ENCODE results near the gene PROKR1. TPM values are rescaled to one million over a fixed set of nuclear protein-coding genes. Genes with fewer than 3 reads are reported as not detected.

The PROKR1 gene
- 0.03 TPM in 1 of 5 replicates, not detected in the others for total RNA-seq (2022; extraction: Qiagen RNA extraction; ENCODE audit: low read depth)

GRCh38 chr2:68643011-68643873 lies at the start of gene PROKR1:
Gene PROKR1, plus strand, starts transcription at chr2:68643579. Its CDS starts 2,243 bp downstream, at chr2:68645822.

Other genes starting within 250 kb of the PROKR1 start
- gene FBXO48, start 176.3 kb upstream of the PROKR1 start, total RNA-seq (2022; extraction: Qiagen RNA extraction; ENCODE audit: low read depth), result 0.54 to 0.76 TPM (median 0.61 TPM) in 5 replicates
- gene APLF, start 176.0 kb upstream of the PROKR1 start, total RNA-seq (2022; extraction: Qiagen RNA extraction; ENCODE audit: low read depth), result 0.64 to 1.1 TPM (median 0.80 TPM) in 5 replicates
- 0.12 to 0.39 TPM (median 0.21 TPM) in 4 of 5 replicates, not detected in the other for gene ARHGAP25, start 91.2 kb downstream of the PROKR1 start, total RNA-seq (2022; extraction: Qiagen RNA extraction; ENCODE audit: low read depth)
- not detected in 5 replicates for gene BMP10, start 227.8 kb downstream of the PROKR1 start, total RNA-seq (2022; extraction: Qiagen RNA extraction; ENCODE audit: low read depth)